Choroid plexus epithelial cell (primary cell): ENCODE measurements around the gene HIGD1B.

ENCODE experiments used
- DNase-seq: peaks from one replicate; pipeline ENCODE4 v3.0.0-alpha.2; 2010; ENCODE audit warnings: low read depth
- H3K4me3 ChIP-seq: 2 replicates; pipeline ENCODE4 v1.5.1; 2011; ENCODE audit warnings: low read depth, mild to moderate bottlenecking, control low read depth, low read length, moderate library complexity
- TF ChIP-seq, protein P1 (sequence below): conservative IDR thresholded peaks from 2 replicates; pipeline ENCODE4 v1.5.1; 2011; ENCODE audit warnings: low read depth, mild to moderate bottlenecking, control low read depth, inconsistent platforms, low read length, moderate library complexity

Gene HIGD1B

DNA sequence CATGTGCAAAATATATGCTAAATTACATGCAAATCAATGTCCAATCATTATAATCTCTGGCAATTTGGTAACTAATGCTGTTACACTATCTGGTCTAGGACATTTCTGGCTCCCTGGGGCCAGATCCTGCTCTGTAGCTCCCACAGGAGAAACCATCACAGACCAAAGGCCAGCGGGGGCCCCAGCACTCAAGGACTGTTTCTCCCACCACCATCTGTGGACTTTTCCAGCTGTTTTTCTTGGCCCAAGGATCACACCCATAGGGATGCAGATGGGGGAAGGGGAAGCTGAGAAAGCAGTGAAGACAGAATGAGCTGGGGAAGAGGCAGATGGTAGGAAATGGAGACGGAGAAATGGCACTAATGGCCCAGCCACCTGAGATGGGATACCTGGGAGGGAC lies at the start of gene HIGD1B:
Gene HIGD1B, plus strand, starts transcription at position 298 of the 400 bp plus-strand sequence. CDS start 270 bp downstream, outside the sequence.
- TF ChIP-seq, protein P1, sequence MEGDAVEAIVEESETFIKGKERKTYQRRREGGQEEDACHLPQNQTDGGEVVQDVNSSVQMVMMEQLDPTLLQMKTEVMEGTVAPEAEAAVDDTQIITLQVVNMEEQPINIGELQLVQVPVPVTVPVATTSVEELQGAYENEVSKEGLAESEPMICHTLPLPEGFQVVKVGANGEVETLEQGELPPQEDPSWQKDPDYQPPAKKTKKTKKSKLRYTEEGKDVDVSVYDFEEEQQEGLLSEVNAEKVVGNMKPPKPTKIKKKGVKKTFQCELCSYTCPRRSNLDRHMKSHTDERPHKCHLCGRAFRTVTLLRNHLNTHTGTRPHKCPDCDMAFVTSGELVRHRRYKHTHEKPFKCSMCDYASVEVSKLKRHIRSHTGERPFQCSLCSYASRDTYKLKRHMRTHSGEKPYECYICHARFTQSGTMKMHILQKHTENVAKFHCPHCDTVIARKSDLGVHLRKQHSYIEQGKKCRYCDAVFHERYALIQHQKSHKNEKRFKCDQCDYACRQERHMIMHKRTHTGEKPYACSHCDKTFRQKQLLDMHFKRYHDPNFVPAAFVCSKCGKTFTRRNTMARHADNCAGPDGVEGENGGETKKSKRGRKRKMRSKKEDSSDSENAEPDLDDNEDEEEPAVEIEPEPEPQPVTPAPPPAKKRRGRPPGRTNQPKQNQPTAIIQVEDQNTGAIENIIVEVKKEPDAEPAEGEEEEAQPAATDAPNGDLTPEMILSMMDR: no peak
- no peak within 1 kb of the TSS for H3K4me3 ChIP-seq
- DNase-seq: no peak

DNA sequence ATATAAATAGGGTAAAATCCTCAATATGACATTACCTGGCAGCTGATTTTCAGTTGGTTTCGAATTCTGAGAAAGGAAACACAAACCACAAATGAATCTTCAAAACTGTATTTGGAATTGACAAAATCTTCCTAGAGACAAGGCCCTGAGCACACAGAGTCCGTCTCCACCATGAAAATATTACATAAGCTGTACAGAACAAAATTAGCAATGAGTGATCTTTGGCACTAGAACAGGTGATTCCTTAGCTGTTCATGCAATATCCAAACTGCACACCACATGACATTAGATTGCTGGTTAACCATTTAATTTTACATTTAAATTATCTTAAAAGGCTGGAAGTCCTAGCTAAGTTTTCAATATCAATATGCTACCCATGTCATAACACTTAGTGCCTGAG lies 49.3 kb upstream of the HIGD1B start:
- TF ChIP-seq, protein P1: no peak
- no peak for DNase-seq
- no peak overlapping the region for H3K4me3 ChIP-seq

DNA sequence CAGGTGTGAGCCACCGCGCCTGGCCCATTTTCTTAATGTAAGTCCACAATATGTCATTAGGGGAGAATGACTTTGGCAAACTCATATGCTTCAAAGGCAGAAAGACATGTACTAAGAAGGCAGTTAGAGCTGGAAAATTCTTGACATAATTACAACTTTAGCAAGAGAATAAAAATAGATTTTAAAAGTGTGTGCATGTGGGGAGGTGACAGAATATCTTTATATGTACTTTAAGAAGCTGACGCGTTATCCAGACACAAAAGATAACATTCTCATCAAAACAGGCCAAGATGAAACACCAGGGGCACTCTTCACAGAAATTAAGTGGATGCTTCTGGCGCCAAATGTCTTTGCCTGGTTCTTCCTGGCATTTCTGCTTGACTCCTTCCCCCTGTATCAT lies 45.8 kb upstream of the HIGD1B start:
- DNase-seq: no peak
- TF ChIP-seq, protein P1: no peak
- no peak overlapping the region for H3K4me3 ChIP-seq

DNA sequence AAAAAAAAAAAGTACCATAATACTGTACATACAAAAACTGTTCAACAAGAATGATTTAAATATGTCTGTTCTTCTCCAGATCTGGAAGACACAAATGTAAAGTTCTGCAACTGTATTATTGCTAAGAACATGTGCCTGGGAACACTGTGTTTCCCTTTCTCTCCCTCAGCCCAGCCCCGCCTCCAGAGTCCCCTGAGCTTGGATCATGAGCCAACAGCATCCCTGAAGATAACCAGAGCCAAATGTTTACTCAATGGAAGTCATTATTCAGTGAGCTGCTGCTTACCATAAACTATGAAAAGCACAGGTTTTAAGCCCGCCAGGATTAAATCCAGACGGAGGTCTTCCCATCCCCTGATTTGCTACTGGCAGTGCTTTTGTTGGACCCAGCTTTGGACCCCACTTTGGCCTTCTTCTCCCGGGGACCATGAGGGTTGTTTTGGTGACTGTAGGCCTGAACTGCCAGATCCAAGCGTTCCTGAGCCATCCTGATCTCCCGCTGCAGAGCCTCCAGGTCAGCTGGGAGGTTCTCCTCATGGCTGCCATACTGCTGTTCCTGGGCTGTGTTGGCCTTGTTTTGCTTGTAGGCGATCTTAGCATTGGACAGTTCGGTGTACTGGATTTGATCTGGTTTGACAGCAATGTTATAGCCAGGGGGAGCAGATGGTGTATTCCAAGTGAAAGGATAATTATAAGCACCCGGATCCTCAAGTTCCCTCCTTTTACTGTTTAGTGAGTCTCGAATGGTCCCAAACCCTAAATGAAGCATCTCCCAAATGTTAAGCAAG lies 43.2 kb upstream of the HIGD1B start:
- H3K4me3 ChIP-seq: no peak overlapping the region
- TF ChIP-seq, protein P1: no peak
- peak; percentile 37 for DNase-seq

DNA sequence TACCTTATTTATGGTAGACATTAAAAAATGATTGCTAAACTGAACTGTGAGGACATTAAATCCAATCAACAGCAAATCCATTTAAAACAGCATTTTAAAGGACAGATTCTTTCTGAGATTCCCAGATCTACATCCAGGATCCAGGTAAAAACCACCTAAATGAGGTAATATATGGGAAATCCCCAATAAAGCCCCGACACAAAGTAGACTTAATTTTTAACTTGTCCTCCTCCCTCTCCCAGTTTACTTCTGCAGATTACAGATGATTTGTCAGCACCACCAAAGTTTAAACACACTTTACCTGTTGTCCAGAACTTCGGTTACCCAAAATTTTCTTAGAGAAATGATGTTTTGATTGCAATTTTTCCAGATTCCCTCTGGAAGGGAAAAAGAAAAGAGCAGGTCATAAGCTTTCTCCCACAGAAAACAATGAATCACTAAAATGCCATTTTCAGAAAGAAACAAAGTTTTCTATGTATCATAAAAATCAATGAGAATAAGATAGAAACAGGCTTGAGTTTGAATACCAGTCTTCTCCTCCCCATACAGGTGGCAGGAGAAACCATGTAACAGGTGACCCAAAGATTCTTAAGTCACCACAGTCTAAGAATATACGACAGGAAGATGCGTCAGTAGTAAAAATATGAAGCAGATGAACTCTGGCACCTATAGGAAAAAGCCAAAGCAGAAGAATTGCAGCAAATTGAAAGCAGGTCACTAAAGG lies 40.4 kb upstream of the HIGD1B start:
- DNase-seq: no peak
- H3K4me3 ChIP-seq: no peak overlapping the region
- TF ChIP-seq, protein P1: no peak

DNA sequence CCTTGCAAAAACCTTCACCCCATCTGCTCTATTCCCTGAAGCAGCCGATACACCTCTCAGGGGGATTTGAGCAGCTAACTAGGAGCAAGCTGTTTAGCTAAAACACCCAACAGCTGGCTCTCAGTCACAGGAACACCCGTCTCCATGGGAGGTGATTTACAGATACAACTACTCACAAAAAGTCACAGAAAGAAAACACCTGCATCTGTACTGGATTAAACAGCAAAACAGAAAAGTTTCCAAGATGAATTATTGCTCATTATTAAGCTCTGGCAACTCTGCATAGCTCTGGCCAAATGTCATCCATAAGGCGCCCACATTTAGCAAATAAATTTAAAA lies 39.9 kb upstream of the HIGD1B start:
- no peak overlapping the region for H3K4me3 ChIP-seq
- peak; percentile 34 for DNase-seq
- TF ChIP-seq, protein P1: no peak
